Islet of Langerhans (tissue), 1 donor: Measurements from ENCODE around the gene PRR19.

ENCODE experiments used
- FAIRE-seq: peaks from one replicate; lab custom pipeline; 2011; peaks lifted over from hg19 to GRCh38; lab: Jason Lieb, UNC

Gene PRR19

DNA sequence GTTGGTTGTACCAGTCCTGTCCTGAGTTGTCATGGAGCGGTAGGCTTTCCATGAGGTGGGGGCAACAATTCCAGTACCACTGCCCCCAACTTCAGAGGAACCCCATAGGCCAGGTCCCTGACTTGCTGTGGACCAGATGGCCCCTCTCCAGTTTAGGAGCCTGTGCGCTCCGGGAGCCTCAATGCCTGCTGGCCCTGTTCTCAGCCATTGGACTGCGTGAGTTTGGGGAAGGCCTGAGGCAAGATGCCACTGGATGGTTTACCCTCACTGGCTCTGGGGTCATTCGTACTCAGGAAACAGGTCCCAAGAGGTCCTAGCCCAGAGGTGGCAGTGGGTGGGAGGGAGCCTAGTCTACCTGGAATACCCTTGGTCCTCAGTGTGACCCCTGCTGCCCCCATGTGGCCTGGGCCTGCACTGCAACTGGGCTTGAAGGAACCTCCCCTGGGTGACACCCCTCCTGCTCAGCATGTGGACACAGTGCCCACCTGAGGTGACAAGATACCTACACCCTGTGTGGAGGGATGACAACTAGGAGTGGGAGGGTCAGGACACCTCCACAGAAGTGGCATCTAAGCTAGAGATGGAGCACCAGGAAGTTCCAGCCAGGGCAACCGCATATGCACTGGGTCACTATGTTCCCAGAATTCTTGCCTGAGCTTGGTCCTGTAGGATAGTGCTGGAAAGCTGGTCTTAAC is 6.0 kb upstream of the PRR19 start:
- no peak for FAIRE-seq

DNA sequence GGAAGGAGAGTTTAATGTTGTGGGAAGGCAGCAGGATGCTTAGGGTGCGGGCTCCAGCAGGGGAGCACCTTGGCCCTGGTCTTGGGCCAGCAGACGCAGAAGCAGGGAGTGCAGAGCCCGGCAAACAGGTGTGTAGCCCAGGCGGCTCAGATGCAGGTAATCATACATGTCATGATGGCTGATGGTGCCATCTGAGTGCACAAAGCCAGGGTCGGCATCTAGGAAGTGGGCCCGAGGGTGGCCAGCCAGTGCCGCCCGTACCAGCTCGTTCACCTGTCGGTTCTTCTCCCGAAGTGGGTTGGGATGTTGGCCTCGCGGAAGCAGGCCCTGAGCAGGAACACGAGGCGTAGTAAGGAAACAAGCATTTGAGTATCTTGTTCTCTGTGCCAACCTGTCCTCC is 4.9 kb upstream of the PRR19 start:
- no peak for FAIRE-seq

DNA sequence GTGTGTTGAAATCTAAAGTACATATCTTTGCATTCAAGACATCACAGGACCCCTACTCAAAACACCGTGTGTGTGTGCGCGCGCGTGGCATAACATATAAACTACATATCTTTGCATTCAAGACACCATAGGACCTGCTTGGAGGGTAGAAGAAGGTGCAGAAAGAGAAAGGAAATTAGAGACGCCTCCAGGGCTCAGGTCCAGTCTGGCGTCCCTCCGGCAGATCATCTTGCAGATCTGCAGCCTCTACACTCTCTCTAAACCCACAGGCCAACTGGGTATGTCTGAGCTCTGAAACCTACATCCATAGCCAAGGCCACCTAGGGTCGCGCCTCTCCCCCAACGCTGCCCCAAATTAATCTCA is 1.2 kb downstream of the PRR19 start:
- FAIRE-seq, result no peak

DNA sequence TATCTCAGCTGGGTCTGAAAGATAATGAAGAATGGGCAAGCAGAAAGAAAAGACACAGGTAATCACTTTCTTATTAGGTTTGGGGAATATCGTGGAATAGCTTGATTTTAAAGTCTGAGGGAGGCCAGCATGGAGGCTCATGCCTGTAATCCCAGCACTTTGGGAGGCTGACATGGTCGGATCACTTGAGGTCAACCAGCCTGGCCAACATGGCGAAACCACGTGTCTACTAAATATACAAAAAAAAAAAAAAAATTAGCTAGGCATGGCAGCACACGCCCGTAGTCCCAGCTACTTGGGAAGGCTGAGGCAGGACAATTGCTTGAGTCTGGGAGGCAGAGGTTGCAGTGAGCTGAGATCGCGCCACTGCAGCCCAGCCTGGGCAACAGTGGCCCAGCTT is 1.9 kb downstream of the PRR19 start:
- no peak for FAIRE-seq

DNA sequence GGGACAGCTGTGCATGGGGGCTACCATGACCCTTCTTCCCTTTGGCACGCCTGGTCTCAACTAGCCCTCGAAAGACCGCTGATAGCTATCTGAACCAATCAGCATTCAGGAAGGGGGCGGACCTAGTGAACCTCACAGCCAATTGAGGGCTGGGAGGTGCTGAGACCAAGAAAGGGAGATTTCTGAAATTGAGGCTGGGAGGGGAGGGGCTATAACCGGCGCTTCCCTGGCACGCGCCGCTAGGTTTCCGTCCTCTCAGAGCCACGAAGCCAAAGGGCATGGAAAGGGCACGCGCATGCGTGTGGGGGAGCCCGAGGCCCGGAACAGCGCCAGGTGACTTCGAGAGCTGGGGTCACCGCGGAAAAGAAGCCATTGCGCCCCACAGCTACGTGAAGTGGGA is 4.7 kb downstream of the PRR19 start:
- no peak for FAIRE-seq

DNA sequence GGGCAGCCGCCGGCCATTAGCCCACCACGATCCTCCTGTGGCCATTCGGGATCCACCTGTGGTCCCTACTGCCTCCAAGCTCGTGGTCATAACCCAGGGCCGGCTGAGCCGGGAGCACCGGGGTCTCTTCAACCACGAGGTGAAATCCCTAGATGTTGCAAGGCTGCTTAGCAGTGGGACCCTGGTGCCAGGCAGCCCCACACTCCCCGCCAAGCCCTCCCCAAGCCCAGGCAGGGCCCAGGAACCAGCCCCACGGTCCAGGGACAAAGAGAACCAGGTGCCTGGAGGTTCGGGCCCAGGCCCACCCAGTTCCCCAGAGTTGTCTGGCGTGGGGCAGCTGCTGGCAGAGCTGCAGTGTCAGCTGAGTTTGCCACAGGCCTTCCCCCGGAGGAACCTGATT is 7.8 kb downstream of the PRR19 start:
- FAIRE-seq, result no peak

DNA sequence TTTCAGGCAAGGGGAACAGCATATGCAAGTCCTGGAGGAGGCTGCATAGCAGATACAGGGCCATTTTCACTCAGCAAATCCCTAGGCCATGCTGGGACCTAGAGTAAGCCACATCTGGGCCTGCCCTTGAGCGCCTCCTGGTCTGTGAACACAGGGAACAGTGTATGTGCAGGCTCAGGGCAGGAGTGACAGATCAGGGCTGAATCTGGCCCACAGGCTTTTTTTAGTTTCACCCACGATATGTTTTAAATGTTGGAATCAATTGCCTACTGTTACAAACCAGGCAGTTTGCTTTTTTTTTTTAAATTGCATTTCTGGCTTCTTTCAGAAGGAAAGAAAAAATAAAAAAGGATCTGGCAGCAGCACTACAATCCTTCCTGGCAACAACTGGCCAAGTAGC is 9.7 kb downstream of the PRR19 start:
- FAIRE-seq, result no peak

DNA sequence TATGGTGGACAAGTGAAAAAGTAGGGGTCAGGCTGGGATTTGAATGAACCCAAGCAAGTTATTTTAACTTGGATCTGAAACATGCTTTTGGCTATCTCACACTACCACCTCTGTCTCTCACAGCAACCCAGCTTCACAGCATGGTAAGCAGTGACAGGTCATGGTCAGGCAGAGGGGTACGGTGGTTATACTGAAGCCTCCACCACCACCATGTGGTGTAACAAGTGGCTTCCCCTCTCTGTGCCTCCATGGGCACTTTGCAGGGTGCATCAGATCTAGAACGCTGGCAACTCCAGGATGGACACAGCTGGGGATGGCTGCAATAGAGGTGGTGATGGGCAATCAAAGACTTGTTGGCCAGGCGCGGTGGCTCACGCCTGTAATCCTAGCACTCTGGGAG is 10.4 kb downstream of the PRR19 start:
- no peak for FAIRE-seq

DNA sequence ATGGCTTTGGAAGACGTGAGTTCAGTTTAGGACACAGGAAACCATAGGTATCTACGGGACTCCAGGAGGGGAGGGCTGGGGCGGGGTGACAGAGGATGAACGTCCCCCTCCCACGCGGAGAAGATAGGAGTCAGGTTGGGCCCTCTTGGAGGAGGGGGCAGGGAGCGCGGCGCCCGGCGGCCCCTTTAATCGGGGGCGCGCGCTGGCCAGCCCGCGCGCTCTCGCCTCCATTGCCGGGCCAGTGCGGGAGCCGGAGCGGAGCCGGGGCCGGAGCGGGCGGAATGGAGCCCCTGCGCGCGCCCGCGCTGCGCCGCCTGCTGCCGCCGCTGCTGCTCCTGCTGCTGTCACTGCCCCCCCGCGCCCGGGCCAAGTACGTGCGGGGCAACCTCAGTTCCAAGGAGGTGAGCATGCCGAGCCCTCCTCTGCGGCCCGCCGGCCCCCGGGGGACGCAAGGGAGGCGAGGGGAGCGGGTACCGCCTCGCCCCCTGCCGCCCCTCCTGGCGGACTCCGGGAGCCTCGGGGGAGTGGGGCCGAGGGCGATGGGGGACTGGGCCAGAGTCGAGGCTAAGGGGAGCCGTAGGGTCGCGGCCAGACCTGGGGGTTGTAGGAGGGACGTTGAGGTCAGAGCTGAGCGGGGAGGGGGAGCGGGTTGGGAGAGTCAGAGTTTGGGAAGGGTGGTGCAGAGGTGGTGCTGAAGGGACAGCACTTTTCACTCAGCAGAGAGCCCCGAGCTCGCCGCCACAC is 11.3 kb downstream of the PRR19 start, which contains the start of gene TMEM145:
TMEM145 (plus strand) TSS at position 214 of the 744 bp plus-strand sequence; CDS start at position 282, 68 bp downstream.
- FAIRE-seq, result no peak

DNA sequence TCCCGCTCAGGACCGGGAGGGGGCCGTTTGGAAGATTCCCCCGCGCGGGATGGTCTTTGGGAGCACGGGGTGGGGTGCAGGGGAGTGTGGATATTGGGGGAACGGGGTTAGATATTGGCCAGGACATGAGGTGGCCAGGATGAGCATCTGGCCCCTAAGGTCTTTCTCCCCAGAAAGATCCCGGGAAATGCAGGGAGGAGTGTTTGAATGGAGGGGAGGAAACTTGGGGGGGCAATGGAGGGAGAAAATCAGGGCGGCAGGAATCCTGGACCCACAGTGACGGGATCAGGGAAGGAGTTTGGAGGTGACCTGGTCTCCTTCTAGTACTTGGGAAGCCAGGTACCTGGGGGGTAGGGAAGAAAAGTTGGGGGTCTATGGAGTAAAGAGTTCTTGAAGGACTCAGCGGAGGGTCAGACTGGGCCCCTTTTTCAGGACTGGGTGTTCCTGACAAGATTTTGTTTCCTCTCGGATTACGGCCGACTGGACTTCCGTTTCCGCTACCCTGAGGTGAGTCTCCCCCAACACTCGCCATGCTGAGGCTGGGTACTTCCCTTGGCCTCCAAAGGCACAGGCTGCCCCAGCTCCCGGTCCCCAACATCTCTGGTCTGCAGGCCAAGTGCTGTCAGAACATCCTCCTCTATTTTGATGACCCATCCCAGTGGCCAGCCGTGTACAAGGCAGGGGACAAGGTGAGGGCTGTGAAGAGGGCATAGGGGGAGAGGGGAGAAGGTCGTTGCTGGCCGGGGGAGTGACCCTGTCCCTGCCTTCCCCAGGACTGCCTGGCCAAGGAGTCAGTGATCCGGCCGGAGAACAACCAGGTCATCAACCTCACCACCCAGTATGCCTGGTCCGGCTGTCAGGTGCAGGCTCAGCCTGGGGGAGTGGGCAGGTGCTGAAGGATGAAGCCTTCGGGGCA is 12.2 kb downstream of the PRR19 start:
- FAIRE-seq, result no peak

DNA sequence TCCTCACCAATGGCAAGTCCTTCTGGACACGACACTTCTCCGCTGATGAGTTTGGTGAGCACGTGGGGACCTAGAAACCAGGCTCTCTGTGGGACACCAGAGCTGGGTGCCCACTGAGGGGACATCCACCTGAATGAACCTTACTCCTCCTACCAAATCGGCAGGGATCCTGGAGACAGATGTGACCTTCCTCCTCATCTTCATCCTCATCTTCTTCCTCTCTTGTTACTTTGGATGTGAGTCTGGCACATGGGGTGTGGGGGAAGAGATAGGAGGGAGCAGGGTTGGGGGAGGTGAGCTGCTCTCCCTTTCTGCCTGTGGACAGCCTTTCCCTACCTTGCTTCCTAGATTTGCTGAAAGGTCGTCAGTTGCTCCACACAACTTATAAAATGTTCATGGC is 13.1 kb downstream of the PRR19 start:
- FAIRE-seq, result no peak

DNA sequence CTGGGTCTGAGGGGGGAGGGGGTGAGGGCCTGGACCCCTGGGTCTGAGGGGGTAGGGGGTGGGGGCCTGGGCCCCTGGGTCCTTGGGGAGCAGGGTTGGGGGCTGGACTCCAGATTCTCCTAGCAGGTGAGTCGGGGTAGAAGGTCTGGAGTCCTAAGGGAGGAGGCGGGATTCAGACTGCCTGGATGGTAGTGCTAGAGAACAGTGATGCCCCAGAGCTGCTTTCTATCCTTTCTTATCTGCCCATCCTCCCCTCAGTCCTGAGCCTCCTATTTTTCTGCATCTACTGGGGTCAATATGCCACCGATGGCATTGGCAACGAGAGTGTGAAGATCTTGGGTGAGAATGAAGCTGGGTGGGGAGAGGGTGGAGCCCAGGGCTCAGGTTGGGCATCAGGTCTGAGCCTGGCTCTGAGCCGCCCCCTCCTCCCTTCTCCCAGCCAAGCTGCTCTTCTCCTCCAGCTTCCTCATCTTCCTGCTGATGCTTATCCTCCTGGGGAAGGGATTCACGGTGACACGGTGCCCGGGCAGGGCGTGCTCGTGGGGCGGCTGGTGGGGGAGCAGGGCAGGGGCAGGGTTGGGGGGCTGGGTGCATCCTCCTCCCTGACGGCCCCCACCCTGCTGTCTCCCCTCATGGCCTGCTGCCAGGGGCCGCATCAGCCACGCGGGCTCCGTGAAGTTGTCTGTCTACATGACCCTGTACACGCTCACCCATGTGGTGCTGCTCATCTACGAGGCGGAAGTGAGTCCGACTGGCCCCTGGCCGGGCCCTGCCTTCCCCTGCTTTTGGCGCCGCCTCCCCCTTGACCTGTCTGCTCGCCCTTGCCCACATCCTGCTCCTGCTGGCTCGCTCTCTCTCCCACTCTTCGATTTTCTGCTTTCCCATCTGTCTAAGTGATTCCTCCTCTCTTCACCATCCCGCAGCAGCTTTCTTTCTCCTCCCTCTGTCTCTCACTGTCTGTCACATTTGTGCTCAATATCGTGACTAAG is 14.6 kb downstream of the PRR19 start:
- FAIRE-seq, result no peak

DNA sequence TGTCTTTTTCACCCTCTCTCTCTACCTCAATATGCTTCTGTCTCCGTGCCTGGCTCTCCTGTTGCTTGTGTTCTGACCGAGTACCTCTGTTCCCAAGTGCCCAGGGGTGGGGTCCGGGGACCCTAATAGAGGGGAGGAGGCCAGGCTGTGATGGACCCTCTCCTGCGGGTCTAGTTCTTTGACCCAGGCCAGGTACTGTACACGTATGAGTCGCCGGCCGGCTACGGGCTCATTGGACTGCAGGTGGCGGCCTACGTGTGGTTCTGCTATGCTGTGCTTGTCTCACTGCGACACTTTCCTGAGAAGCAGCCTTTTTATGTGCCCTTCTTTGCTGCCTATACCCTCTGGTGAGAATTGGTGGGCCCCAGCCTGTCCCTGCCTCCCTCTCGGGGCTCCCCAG is 15.6 kb downstream of the PRR19 start:
- FAIRE-seq, result no peak

DNA sequence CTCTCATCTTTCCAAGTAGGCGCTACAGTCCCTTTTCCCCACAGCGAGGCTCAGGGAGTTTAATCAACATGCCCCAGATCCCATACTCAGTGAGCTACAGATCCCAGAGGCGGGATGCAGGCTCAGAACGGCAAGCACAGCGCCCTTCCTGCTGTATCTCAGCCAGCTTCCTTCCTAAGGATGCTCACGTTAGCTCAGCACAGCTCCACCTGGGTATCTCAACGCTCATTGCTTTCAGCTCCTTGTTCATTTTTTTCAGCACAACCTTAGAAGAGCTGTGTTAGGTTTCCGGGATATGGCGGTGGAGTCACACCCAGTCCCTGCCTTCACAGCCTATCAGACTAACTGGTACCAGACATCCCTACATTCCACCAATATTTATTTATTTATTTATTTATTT is 20.4 kb downstream of the PRR19 start:
- FAIRE-seq, result no peak

DNA sequence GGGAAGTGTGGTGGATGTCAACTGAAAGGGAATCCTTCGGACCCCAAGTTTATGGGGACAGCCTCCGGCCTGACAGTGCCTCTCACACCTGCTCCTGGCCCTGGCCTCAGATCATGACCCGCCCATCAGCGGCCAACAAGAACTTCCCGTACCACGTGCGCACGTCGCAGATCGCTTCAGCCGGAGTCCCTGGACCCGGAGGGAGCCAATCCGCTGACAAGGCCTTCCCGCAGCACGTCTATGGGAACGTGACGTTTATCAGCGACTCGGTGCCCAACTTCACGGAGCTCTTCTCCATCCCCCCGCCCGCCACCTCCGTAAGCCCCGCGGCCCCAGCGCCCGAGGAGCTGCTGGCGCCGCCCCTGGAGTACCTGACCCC is 21.5 kb downstream of the PRR19 start:
- no peak for FAIRE-seq

DNA sequence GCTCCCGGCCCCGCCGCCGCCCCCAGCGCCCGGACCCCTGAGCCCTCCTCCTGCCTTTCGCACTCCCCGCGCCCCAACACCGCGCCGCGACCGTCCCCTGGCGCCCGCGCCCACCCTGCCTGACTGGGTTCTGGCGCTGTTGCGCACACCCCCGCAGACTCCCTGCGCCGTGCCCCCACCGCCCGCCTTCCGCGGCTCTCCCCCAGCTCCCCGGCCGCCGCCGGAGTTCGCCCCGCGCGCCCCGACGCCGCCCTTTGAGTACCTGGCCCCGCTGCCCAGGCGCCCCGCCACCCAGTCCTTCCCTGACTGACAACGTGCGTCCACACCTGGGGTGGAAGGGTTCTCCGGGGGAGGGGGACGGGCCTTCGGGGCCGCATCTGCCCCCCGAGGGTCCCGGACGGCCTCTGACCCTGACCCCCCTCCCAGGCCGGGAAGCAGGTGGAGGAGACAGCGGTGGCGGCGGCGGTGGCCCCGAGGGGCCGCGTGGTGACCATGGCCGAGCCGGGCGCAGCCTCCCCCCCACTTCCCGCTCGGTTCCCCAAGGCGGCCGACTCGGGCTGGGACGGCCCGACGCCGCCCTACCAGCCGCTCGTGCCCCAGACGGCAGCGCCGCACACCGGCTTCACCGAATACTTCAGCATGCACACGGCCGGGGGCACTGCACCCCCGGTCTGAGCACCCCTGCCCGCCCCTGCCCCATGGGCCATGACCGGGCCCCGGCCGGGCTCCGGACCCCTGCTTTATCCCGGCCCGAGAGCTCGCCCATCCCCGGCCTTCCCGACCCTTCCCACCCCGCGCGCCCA is 22.1 kb downstream of the PRR19 start:
- FAIRE-seq, result no peak

DNA sequence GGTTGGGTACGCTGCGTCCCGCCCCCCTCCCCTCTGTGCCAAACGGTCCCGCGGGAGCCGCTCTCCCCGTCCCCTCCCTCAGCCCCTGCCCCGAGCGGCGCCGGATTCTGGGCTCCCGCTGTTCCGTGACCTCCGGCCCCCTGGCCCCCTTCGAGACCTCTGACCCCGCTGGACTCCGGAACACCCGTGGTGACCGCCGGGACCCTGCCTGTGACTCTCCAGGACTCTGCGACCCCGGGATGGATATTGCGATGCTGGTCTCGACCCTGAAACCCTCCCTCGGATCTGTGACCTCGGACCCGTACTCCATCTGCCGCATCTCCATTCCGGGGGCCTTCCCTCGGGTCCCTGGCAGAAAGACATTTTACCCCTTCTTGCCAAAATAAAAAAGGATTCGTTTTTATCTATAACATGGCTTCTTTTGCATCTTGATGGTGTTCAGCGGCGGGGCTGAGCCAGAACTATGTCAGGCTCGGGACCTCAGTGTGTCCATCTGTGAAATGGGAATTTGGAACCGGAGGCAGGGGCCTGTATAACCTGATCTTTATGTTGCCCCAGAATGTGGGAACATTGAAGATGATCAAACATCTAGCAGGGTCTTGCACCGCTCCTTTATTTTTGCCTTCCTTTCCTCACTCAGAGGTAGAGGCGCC is 22.8 kb downstream of the PRR19 start:
- FAIRE-seq, result no peak

DNA sequence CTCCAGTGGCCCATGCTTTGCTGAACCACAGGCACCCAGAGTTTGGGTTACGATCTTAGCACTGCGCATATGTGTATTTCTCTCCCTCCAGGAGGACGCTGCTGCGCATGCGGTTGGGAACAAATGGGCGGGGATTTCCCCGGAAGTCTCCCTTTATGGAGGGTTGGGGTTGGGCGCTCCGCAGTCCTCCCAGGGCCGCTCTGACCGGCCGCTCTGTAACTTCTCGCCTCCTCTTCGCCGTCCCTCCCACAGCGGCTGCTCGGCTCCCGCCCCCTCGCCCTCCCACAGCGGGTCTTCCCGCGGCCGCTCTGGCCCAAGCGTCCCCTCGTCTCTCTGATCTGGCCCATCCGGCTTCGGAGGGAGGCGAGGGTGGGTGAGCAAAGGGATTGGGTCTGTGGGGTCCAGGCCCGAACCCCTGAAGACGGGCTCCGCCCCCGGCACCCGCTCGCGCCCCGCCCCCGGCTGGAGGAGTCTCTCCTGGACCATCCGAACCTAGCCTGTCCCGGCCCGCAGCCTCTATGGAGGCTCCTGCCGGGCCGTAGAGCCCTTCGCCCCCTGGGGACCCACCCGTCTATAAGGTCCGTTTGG is 23.5 kb downstream of the PRR19 start, which contains the start of gene MEGF8:
MEGF8 (plus strand) TSS at position 328 of the 588 bp plus-strand sequence. CDS start 609 bp downstream, outside the sequence.
- FAIRE-seq, result peak; percentile 99

DNA sequence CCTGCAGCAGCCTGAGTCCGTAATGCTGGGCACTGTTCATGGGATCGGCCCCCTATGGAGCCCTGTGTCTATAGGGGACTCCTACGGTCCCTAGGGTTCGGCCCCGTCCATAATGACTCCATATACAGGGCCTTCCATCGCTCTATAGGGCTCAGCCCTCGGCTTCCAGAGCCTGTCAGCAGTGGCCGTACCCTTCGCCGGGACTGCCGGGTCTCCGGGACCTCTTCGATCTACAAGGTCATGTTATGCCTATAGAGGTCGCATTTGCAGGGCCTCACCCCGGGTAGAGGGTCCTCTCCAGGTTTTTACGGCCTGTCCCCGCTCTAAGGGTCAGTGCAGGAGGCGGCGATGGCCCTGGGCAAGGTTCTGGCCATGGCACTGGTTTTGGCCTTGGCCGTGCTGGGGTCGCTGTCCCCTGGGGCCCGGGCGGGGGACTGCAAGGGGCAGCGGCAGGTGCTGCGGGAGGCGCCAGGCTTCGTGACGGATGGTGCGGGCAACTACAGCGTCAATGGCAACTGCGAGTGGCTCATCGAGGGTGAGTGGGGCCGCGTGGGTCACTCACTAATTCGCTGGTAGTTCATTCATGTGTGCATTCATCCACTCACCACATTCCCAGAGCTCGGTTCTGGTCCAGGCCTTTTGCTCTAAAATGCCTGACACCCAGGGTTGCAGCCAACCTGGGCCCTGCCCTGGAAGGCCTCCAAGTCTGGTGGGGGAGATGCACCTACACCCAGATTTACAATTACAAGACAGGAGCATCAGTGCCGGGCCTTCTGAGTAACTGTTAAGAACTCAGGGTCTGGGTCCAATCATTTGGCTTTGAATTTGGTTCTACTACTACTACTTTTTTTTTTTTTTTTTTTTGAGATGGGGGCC is 24.2 kb downstream of the PRR19 start:
- FAIRE-seq, result no peak
